GM19324 (cell line): ENCODE data around the gene SLF2.

Experiments used
- ATAC-seq: cut with Tn5 transposase; IDR thresholded peaks from one replicate; pipeline ENCODE4 v1.9.1; 2021; ENCODE audit warnings: mild to moderate bottlenecking, moderate library complexity; ENCODE audit not compliant: unreplicated experiment, low FRiP score

Gene SLF2

DNA sequence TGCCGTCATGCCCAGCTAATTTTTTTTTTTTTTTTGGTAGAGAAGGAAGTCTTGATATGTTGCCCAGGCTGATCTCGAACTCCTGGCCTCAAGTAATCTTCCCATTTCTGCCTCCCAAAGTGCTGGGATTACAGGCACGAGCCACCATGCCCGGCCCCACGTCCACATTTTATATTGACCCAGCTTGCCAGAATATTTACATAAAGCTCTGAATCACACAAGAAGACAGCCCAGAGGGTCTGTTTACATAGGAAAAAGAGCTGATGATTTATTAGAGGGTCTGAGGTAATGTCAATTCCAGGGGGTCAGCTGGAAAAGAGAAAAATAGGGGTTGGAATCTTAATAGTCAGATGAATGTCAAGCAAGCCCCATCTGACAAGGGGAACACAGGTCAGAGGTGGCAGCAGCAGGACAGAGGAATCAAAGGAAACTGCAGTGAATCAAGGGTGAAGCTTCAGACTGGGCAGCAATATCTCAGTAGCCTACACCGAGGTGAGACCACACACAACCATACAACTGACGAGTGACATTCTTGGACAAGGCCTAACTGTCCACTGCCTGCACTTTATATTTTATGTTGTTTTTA is 15.8 kb upstream of the SLF2 start:
- ATAC-seq = no peak

DNA sequence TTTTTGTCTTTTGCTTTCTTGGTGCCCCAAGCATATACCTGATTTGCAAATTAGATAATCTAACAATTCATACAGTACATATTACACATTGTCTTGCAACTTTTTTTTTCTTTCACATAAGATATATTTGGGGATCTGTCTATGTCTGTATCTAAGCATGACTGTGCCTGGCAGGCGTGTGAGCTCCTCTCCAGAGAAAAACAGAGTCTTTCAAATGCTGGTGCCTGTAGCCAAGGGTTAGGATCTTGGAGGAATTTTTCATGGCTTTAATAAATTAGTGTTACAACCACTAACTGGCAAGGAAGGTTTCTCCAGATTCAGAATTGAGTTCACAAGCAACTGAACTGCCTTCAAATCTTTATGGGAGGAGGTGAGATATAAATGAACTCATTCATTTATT is 14.8 kb upstream of the SLF2 start:
- no peak for ATAC-seq

DNA sequence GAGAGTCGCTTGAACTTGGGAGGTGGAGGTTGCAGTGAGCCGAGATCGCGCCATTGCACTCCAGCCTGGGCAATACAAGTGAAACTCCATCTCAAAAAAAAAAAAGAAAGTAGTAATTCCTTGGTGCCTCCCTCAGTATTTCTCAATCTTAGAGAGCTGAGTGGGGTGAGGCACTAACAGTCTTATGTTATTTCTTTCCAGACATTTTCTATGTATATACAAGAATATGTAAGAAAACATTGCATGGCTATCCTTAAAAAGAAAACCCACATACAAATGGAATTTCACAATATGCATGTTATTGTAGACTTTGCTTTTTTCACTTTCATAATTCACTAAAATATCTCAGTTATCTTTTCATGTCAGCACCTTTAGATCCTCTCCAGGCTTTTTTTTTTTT is 13.6 kb upstream of the SLF2 start:
- no peak for ATAC-seq

DNA sequence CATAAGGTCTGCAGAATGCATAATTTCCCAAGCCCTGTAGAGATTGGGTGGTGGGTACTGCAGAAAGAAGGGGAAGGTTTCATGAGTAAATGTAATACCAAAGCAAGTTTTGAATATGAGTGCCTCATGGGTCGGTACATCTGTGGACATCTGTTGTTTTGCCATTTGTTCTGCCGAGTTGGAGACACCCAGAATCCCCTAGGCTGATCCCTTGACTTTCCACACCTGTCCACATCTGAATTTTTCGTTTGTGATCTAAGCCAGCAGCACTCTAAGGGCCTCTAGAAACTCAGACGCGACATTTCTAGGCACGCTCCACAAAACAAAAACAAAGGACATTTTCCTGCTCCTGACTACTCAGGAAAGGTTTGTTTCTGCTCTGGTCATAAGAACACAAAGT is 11.7 kb upstream of the SLF2 start:
- no peak for ATAC-seq

DNA sequence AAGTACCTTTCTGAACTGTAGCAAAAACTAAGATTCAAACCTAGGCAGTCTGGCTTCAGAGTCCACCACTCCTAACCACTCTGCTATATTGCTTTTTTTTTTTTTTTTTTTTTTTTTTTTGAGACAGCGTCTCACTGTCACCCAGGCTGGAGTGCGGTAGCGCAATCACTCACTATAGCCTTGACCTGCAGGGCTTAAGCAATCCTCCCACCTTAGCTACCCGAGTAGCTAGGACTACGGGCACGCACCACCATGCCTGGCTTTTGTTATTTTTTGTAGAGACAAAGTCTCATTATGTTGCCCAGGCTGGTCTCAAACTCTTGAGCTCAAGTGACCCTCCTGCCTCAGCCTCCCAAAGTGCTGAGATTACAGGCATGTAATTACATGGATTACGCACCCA is 10.1 kb upstream of the SLF2 start:
- ATAC-seq = no peak

DNA sequence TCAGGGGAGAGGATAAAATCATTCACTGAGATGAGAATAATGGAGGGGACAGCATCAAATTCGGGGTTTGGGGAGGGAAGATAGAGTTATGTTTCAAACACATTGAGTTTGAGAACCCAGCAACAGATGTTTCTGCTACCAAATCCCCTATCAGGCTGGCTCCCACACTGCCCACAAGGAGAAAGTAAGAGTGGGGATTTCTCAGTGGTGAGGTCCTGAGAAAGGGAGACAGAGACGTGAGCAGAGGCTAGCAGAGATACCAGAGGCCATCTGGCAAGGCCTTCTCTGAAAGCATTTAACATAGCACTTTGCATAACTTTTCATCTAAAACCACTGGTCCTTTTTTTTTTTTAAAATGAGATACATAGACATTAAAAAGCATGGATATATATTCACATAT is 7.8 kb upstream of the SLF2 start:
- ATAC-seq = no peak

DNA sequence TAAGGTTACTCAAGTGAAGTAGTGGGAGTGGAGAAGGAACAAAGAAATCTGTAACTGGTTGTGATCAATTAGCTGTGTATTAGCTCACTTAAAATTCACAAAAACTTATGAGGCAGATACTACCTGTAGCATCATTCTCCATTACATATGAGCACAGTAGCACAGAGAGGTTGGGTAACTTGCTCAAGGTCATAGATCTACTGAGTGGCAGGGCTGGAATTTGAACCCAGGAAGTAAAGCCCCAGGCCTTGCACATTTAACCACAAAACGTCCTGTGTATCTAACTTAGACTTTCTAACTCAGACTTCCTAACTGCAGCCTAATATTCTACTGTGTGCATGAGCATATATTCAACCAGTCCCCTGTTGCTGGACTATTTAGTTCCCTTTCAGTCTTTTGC is 5.6 kb upstream of the SLF2 start:
- no peak for ATAC-seq

DNA sequence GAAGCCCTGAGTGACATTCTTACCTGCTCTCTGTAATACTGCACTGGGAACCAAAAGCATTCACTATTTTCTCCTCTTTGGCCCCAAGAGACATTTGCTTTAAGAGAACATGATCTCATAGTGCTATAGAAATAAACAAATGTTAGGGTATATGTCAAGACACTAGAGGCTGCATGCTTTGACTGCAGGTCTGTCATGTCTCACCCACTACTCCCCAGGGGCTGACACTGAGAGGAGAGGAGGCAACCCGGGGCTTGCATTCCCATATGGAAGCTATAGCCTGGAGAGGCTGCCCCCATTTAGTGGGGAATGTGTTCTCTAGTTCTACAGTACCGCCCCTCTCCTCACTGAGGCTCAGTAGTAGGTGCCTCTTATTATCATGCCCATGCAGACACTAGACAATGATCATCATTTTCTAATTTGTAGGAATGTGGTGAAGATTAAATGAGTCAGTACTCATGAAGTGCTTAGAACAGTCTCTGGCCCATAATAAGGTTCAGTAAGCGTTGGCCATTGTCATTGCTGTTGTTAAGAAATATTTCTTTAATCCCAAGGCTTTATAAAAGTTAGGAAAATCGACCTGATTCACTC is 4.9 kb upstream of the SLF2 start:
- ATAC-seq = no peak

DNA sequence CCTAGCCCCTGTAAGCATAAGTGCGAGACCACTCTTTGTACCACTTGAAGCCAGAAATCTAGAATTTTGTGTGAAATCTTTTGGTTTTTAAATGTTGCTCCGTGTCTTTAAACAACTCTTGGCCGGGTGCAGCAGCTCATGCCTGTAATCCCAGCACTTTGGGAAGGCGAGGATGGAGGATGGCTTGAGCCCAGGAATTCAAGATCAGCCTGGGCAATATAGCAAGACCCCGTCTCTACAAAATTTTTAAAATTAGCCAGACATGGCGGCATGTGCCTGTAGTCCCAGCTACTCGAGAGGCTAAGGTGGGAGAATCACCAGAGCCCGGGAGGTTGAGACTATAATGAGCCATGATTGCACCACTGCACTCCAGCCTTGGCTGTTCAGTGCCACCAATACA is 4.4 kb upstream of the SLF2 start:
- ATAC-seq = no peak

DNA sequence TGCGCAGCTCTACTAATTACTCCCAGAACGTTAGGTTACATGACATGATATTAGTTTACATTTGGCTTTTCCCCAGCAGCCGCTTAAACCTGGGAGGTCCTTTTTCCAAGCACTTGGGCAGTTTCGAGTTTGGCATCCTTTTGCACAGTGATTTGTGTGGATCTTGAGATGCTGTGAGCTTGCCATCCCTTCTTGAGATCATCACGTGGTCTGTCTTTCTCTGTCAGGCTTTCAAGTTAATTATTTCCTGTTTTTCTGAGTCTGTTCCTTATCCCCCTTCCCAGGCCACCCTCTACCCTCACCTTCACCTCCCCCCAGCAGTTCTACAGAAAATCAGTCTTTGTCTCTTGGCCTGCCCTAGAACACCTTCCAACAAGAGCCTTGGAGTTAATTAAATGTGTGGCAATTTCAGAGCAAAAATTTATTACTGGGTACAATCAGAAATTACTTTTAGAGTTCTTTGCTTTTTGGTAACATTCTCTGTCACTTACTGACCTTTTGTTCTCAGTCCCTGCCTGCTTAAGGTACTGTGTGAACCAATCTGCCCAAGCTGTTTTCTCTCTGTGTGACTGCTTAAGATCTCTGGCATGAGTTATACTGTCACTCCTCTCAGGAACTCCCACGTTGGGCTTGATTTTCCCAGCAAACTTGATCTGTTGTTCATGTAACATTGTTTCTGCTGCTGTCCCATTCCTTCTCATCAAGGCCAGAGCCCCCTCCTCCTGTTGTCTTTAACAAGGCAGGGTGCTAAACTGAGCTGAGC is 3.1 kb upstream of the SLF2 start:
- ATAC-seq = no peak

DNA sequence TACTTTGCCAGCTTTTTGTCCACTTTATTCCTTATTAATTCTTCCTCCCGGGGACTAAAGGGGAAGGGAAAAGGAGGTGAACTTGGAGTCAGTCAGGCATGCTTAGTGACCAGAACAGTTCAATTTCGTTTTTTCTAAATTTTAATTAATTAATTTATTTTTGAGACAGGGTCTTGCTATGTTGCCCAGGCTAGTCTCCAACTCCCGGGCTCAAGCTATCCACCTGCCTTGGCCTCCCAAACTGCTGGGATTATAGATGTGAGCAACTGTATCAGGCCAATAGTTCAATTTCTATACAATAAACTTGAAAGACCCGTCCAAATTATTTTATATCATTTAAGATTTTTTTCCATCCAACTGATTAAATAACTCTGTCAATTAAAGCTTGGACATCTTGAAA is 1.3 kb upstream of the SLF2 start:
- no peak for ATAC-seq

DNA sequence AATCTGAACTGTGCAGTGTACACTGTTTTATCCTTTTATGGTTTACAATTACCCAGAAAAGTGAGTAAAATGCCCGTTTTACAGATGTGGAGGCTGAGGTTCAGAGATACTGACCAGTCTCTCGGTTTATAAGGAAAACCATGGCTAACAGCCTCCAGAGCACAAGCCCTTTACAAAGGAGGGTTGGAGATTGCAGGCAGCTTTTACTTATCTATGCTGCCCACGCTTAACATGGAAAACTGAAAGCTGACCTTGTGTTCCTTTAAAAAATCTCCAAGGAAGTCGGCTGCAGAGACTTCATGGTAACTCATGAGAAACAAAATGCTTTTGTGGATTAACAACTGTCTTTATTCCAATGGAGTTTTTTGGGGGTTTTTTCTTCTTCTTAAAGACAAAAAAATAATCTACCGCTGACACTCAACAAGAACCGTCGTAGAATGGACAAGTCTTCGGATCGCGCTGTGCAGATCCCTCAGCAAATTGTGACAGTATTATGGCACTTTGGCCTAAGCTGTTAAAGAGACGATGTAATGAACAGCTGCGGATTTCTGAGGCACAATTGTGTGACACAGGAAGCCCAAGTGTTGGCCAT is 654 bp upstream of the SLF2 start:
- no peak for ATAC-seq

DNA sequence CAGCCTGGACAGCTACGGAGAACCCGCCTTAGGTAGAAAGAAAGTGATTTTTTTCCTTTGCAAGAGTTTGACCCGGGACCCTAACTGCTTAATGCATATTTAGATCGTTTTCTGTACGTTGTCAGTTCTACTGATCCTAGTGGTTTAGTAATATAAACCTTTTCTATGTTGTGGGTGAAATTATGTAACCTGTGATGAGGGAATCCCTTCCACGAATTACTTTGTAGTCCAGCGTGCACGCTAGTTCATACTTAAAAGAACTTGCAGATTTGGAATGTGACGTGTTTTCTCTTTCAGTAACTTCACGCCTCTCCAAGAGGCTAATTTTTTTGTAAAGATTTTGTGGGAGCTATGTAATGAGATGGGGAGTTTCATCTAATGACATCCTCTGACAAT is 705 bp downstream of the SLF2 start:
- no peak for ATAC-seq

DNA sequence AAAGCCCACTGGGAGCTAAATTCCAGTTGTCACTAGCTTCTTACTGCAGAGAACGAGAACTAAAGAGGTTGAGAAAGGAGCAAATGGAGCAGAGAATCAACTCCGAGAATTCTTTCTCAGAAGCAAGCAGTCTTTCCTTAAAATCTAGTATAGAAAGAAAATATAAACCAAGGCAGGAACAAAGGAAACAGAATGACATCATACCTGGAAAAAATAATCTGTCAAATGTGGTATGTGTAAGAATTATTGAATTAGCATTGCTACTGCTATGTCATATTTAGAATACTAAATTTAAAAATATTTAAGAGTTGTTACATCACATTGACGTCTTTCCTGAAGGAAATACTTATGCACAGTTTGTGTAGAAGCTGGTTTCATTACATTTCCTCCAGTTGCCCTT is 4.3 kb downstream of the SLF2 start:
- ATAC-seq = no peak

DNA sequence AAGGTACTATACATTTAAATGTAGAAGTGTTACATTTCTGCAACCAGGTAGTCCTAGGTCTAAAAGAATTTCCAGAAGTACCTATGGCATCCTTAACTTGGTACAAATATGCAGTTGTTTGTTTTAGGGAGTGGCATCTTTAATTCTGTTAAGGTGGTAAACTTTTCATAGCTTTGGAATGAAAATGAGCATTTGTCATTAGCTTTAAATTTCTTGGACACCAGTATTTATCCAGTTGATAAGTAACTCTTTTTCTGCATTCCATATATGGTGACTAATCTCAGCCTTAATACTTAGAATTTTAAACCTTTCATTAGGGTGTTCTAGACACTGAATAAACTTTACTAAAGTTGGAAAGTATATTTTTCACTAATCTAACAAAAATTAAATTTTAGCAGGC is 10.8 kb downstream of the SLF2 start:
- ATAC-seq = no peak

DNA sequence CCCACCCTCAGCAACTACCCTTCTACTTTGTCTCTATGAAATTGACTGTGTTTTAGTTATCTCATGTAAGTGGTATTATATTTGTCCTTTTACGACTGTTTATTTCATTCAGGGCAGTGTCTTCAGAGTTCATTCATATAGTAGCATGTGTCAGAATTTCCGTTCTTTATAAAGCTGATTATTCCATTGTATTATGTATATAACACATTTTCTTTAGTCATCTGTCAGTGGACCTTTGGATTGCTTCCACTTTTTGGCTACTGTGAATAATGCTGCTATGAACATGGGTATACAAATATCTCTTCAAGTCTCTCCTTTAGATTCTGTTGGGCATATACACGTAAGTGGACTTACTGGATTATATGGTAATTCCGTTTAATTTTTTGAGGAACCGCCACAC is 14.5 kb downstream of the SLF2 start:
- ATAC-seq = no peak

DNA sequence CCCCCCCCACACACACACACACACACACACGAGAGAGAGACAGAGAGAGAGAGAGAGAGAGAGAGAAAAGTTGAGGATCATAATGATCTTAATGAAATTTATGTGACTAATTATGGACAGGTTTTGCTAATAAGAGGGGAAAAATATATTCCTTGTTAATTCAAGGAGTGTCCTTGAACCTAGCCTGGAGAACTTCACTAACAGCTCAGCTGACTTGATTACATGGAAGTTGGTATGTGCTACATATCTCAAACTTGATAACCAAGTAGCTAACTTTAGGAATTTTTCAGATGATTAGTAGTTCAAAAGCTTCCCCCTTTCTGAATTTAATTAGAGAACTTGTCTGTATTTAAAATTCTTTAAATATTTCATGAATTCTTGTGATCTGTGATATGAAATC is 15.3 kb downstream of the SLF2 start:
- ATAC-seq = no peak

DNA sequence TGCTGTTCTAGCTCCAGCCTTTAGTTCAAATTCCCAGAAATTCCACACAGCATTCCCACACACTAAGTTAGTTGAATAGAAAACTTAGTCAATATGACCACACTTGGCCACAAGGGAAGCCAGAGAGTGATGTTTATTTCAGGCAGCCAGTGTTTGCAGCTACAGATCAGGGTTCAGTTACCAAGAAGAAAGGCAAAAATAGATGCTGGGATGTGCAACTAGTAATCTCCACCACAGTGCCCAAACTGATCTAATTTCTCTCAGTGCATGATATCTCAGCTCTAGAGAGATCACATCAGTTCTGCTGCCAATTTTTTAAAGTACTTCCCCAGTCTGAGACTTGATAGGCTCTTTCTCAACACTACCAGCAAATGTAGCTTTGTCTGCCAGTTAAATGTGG is 17.6 kb downstream of the SLF2 start:
- ATAC-seq = no peak

DNA sequence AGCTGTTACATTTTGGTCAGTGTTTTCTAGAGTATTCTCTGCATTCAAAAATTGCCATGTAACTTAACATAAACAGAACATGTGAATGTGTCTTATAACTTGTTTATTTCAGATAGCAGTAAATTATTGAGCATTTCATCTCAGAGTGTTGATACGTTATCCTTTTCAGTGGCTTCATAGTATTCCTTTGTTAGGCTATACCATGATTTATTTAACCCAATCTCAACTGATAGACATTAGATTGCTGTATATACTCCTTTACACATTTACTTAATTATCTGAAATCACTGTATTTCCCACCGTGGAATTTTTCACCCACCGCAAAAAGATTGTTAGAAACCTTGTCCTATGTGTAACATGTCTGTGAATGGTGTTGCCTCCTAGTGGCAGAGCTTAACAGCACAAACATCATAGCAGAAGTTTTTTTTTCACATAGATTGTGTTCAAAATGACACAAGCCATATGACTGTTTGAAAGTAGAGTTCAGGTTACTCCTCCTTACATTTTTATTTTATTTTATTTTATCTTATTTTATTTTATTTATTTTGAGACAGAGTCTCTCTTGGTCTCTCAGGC is 21.4 kb downstream of the SLF2 start:
- no peak for ATAC-seq

DNA sequence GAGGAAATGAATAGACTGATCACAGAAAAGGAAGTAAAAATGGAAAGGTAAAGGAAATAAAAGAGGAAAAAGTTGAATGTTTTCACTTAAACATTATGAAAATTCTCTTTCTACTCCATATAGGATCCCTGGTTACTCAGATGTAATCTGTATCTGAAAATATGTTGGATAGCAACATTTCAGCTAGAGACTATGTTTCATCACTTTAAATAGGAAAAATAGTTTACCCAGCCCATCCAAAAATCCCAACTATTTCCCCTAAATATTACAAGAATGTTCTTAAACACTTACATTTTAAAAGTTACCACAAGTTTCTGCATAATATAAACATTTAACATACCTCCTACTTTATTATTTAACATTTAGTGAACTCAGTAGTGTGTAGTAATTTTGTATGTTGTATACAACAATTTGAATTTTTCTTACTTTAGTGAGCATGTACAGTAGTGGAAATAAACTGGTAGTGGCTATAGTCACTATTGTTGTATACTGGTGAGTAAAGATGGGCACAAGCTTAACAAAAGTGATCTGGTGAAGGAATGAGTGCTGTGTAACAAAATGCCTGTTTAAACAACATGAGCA is 27.1 kb downstream of the SLF2 start:
- no peak for ATAC-seq

DNA sequence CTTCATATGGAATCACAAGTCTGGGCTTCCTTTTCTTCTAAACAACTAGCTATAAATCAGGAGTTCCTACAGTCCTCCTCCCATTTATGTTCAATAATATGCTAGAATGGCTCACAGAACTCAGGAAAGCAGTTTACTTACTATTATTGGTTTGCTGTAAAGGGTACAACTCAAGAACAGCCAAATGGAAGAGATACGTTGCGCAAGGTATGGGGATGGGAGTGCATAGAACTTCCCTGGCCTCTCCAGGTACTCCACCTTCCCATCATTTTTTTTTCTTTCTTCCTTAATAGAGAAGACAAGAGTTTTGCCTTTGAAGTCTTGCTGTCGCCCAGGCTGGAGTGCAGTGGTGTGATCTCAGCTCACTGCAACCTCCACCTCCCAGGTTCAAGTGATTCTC is 29.5 kb downstream of the SLF2 start:
- no peak for ATAC-seq
